ENCODE results near the gene SLC7A5. TPM values are rescaled to one million over a fixed set of nuclear protein-coding genes. Genes with fewer than 3 reads are reported as not detected.

The SLC7A5 gene
- total and polyA plus RNA-seq, 2 of the 13 experiments (the other 11 are each of a cell fraction or from before 2014, with no cell fraction given): 79.6 to 155 TPM

- TF ChIP-seq PRDM15 (CRISPR knock-in tag; IDR thresholded peaks at IDR 0.05): peak; percentile 77; the same call in 1 of the 2 replicates
- no peak for TF ChIP-seq MATR3 (CRISPR knock-in tag; IDR thresholded peaks at IDR 0.05)
- TF ChIP-seq ZNF503 (CRISPR knock-in tag; IDR thresholded peaks at IDR 0.05): peak; percentile 90
- TF ChIP-seq MIXL1 (CRISPR knock-in tag; IDR thresholded peaks at IDR 0.05): peak; percentile 54; the same call in 1 of the 2 replicates
- TF ChIP-seq SP1 (IDR thresholded peaks at IDR 0.05): no peak
- TF ChIP-seq SP1 (CRISPR knock-in tag; IDR thresholded peaks at IDR 0.05): peak; percentile 13
- no peak for TF ChIP-seq KDM1A (CRISPR knock-in tag; IDR thresholded peaks at IDR 0.05)
- TF ChIP-seq, protein P1, sequence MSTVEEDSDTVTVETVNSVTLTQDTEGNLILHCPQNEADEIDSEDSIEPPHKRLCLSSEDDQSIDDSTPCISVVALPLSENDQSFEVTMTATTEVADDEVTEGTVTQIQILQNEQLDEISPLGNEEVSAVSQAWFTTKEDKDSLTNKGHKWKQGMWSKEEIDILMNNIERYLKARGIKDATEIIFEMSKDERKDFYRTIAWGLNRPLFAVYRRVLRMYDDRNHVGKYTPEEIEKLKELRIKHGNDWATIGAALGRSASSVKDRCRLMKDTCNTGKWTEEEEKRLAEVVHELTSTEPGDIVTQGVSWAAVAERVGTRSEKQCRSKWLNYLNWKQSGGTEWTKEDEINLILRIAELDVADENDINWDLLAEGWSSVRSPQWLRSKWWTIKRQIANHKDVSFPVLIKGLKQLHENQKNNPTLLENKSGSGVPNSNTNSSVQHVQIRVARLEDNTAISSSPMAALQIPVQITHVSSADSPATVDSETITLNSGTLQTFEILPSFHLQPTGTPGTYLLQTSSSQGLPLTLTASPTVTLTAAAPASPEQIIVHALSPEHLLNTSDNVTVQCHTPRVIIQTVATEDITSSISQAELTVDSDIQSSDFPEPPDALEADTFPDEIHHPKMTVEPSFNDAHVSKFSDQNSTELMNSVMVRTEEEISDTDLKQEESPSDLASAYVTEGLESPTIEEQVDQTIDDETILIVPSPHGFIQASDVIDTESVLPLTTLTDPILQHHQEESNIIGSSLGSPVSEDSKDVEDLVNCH (CRISPR knock-in tag; IDR thresholded peaks at IDR 0.05): no peak
- peak; percentile 83 for TF ChIP-seq CEBPB (IDR thresholded peaks at IDR 0.05; ENCODE audit: borderline replicate concordance, low read depth, low read length)
- TF ChIP-seq, protein P2, sequence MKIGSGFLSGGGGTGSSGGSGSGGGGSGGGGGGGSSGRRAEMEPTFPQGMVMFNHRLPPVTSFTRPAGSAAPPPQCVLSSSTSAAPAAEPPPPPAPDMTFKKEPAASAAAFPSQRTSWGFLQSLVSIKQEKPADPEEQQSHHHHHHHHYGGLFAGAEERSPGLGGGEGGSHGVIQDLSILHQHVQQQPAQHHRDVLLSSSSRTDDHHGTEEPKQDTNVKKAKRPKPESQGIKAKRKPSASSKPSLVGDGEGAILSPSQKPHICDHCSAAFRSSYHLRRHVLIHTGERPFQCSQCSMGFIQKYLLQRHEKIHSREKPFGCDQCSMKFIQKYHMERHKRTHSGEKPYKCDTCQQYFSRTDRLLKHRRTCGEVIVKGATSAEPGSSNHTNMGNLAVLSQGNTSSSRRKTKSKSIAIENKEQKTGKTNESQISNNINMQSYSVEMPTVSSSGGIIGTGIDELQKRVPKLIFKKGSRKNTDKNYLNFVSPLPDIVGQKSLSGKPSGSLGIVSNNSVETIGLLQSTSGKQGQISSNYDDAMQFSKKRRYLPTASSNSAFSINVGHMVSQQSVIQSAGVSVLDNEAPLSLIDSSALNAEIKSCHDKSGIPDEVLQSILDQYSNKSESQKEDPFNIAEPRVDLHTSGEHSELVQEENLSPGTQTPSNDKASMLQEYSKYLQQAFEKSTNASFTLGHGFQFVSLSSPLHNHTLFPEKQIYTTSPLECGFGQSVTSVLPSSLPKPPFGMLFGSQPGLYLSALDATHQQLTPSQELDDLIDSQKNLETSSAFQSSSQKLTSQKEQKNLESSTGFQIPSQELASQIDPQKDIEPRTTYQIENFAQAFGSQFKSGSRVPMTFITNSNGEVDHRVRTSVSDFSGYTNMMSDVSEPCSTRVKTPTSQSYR (CRISPR knock-in tag; IDR thresholded peaks at IDR 0.05; ENCODE audit: borderline replicate concordance): peak; percentile 65; the same call in 1 of the 2 replicates
- TF ChIP-seq MXD4 (CRISPR knock-in tag; IDR thresholded peaks at IDR 0.05): 0 out of 2 replicates have a peak, but pooled peaks have one; percentile 15
- peak; percentile 95 for TF ChIP-seq MED1 (CRISPR knock-in tag; IDR thresholded peaks at IDR 0.05)
- TF ChIP-seq MTA1 (CRISPR knock-in tag; IDR thresholded peaks at IDR 0.05; ENCODE audit: borderline replicate concordance): peak; percentile 64
- no peak for TF ChIP-seq CCAR2 (optimal IDR thresholded peaks at IDR 0.05; ENCODE audit: low read depth, low read length)
These were observed 21.3 kb downstream of the SLC7A5 start (continued) for GRCh38 chr16:87847785-87848675.
